ENCODE measurements around the gene BCAP31. TPM values are rescaled to one million over a fixed set of nuclear protein-coding genes. Genes with fewer than 3 reads are reported as not detected.

BCAP31 gene
- total and polyA plus RNA-seq, 2 of the 13 experiments (the other 11 are each of a cell fraction or from before 2014, with no cell fraction given), result 139 to 178 TPM

GRCh38 chrX:153724252-153725038 lies at the start of gene BCAP31, which contains the start of gene ABCD1 (continued):
- TF ChIP-seq ZBED4 (CRISPR knock-in tag; IDR thresholded peaks at IDR 0.05; ENCODE audit: borderline replicate concordance), result no peak
- TF ChIP-seq ZNF781 (CRISPR knock-in tag; IDR thresholded peaks at IDR 0.05; ENCODE audit: borderline replicate concordance, not compliant biosample characterization), result no peak
- TF ChIP-seq GATAD2A (CRISPR knock-in tag; IDR thresholded peaks at IDR 0.05), result no peak
- TF ChIP-seq TAF1 (CRISPR knock-in tag; IDR thresholded peaks at IDR 0.05), result peak; percentile 85
- TF ChIP-seq ZNF513 (CRISPR knock-in tag; conservative IDR thresholded peaks at IDR 0.05), result no peak
- TF ChIP-seq IKZF5 (CRISPR knock-in tag; IDR thresholded peaks at IDR 0.05), result peak; percentile 43; the same call in 1 of the 2 replicates
- TF ChIP-seq KLF15 (CRISPR knock-in tag; IDR thresholded peaks at IDR 0.05; ENCODE audit: borderline replicate concordance), result no peak
- no peak for TF ChIP-seq SOX6 (IDR thresholded peaks at IDR 0.05)
- TF ChIP-seq SOX6 (CRISPR knock-in tag; IDR thresholded peaks at IDR 0.05), result peak; percentile 10; the same call in 1 of the 2 replicates
- TF ChIP-seq PRMT3 (CRISPR knock-in tag; IDR thresholded peaks at IDR 0.05; ENCODE audit: borderline replicate concordance, low read depth), result no peak
- TF ChIP-seq KAT7 (CRISPR knock-in tag; IDR thresholded peaks at IDR 0.05; ENCODE audit: borderline replicate concordance), result no peak
- TF ChIP-seq FOSL2 (CRISPR knock-in tag; IDR thresholded peaks at IDR 0.05), result peak; percentile 32
- TF ChIP-seq GMEB1 (CRISPR knock-in tag; IDR thresholded peaks at IDR 0.05; ENCODE audit: borderline replicate concordance), result no peak; the same call in 1 of the 2 replicates
- TF ChIP-seq SUZ12 (IDR thresholded peaks at IDR 0.05; ENCODE audit: low read depth, low read length), result no peak
- TF ChIP-seq AGO1 (IDR thresholded peaks at IDR 0.05; ENCODE audit: low read depth, low read length, poor library complexity, severe bottlenecking), result no peak

All from HepG2 (cell line).